DMS153 treated with DMSO at 0.1 percent for 48 hours (cell line): ENCODE results near the gene ESRRA.

ENCODE experiments used
- DNase-seq: peaks from one replicate; lab custom pipeline; 2025; ENCODE audit not compliant: unreplicated experiment; lab: John Stamatoyannopoulos, UW

The ESRRA gene

GRCh38 chr11:64364435-64364834 is 59.1 kb downstream of the ESRRA start:
- no peak for DNase-seq

GRCh38 chr11:64364911-64365310 is 59.6 kb downstream of the ESRRA start:
- DNase-seq = no peak
